ENCODE data around the gene SOCS7. TPM values are rescaled to one million over a fixed set of nuclear protein-coding genes. Genes with fewer than 3 reads are reported as not detected.
"Not testable (repeated sequence)": the region's sequence is repeated elsewhere in the genome, so short reads cannot be mapped to it uniquely, and the experiment has no call there.

SOCS7 gene
- total and polyA plus RNA-seq, 4 donors = 2.9 to 17.2 (median 11.0) TPM

DNA sequence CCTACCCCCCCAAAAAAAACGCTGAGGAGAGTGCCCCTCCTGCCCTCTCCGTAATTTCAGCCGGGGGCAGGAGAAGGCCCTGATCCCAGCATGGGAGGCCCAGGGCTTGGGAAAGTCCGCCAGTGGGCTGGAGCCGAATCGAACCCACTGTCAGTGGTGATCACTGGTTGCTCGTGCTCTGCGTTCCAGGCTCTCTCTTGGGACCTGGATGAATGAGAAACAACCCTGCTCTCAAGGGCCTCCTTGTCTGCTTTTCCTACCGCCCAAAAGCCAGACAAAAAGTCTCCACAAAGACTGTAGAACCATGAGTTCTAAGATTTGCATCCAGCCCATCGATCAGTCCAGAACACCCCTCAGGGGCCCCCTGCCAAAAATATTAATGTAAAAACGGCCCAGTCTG is 84.7 kb downstream of the SOCS7 start:
- Histone ChIP-seq H3K4me1 (ENCODE audit: control insufficient read depth in 1 of 2, insufficient read depth in 2 of 2, low read length in 2 of 2) (peaks cover 0 to 2% of the 10 kb centered on the region in 2 donors), H3K9me3 (ENCODE audit: control insufficient read depth, low read length) (no peaks in the 10 kb centered on the region), H3K27ac (ENCODE audit: low read depth in 1 of 2, low read length in 2 of 2) (no peak overlapping the region), H3K36me3 (ENCODE audit: control insufficient read depth in 1 of 2, insufficient read depth in 2 of 2, low read length in 1 of 2) (no peaks in the 10 kb centered on the region), H3K4me3 (ENCODE audit: low read length in 2 of 2) (no peak overlapping the region), H3K27me3 (ENCODE audit: control insufficient read depth in 1 of 2, insufficient read depth in 2 of 2, low read length in 1 of 2) (no peaks in the 10 kb centered on the region)
- no peak for ATAC-seq (ENCODE audit: low FRiP score)
- intact Hi-C loops (cut with DNase I) = no loop called here
- 45 to 49% methylated on average over 11 of the region's 11 CpGs for WGBS, 2 donors
- DNase-seq = no peak

DNA sequence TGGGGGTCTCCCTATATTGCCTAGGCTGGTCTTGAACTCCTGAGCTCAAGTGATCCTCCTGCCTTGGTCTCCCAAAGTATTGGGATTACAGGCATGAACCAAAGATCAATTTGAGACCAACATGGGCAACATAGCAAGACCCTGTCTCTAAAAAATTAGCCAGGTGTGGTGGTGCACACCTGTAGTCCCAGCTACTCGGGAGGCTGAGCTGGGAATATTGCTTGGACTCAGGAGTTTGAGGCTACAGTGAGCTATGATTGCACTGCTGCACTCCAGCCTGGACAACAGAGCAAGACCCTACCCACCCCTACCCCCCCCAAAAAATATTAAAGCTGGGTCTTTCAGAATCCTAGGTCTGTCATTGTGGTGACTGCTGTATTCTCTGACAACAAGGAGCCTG is 85.7 kb downstream of the SOCS7 start:
- ATAC-seq (ENCODE audit: low FRiP score); H3K27ac ChIP-seq (ENCODE audit: low read depth in 1 of 2, low read length in 2 of 2); H3K36me3 ChIP-seq (ENCODE audit: control insufficient read depth in 1 of 2, insufficient read depth in 2 of 2, low read length in 1 of 2); H3K4me1 ChIP-seq (ENCODE audit: control insufficient read depth in 1 of 2, insufficient read depth in 2 of 2, low read length in 2 of 2); H3K27me3 ChIP-seq (ENCODE audit: control insufficient read depth in 1 of 2, insufficient read depth in 2 of 2, low read length in 1 of 2); DNase-seq; H3K9me3 ChIP-seq (ENCODE audit: control insufficient read depth, low read length); H3K4me3 ChIP-seq (ENCODE audit: low read length in 2 of 2); intact Hi-C loops (cut with DNase I): not testable (repeated sequence)
- 97 to 100% methylated on average over 1 of the region's 1 CpG for WGBS, 2 donors

DNA sequence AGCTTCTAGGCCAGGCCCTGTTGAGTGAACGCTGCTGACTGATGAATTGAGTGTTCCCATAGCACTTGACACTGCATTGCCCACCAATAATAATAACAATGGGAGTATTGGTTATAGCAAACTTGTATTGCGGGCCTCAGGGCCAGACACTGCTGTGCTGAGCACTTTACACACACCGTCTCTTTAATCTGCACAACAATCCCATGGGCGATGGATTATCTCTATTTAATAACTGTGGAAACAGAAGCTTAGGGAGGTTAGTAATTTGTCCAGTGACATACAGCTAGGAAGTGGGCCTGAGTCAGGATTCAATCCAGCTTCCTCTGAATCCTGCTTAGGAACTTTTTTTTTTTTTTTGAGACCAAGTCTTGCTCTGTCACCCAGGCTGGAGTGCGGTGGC is 87.8 kb downstream of the SOCS7 start:
- intact Hi-C loops (cut with DNase I) = no loop called here
- Histone ChIP-seq H3K4me3 (ENCODE audit: low read length in 2 of 2) (no peak overlapping the region), H3K27me3 (ENCODE audit: control insufficient read depth in 1 of 2, insufficient read depth in 2 of 2, low read length in 1 of 2) (no peaks in the 10 kb centered on the region), H3K36me3 (ENCODE audit: control insufficient read depth in 1 of 2, insufficient read depth in 2 of 2, low read length in 1 of 2) (no peaks in the 10 kb centered on the region), H3K9me3 (ENCODE audit: control insufficient read depth, low read length) (no peaks in the 10 kb centered on the region), H3K27ac (ENCODE audit: low read depth in 1 of 2, low read length in 2 of 2) (peak overlapping the region in 1 of 2 donors; percentile 49), H3K4me1 (ENCODE audit: control insufficient read depth in 1 of 2, insufficient read depth in 2 of 2, low read length in 2 of 2) (peaks cover 0 to 2% of the 10 kb centered on the region in 2 donors)
- no peak for ATAC-seq (ENCODE audit: low FRiP score)
- WGBS, 2 donors = 80 to 91% methylated on average over 5 of the region's 5 CpGs
- DNase-seq = no peak

DNA sequence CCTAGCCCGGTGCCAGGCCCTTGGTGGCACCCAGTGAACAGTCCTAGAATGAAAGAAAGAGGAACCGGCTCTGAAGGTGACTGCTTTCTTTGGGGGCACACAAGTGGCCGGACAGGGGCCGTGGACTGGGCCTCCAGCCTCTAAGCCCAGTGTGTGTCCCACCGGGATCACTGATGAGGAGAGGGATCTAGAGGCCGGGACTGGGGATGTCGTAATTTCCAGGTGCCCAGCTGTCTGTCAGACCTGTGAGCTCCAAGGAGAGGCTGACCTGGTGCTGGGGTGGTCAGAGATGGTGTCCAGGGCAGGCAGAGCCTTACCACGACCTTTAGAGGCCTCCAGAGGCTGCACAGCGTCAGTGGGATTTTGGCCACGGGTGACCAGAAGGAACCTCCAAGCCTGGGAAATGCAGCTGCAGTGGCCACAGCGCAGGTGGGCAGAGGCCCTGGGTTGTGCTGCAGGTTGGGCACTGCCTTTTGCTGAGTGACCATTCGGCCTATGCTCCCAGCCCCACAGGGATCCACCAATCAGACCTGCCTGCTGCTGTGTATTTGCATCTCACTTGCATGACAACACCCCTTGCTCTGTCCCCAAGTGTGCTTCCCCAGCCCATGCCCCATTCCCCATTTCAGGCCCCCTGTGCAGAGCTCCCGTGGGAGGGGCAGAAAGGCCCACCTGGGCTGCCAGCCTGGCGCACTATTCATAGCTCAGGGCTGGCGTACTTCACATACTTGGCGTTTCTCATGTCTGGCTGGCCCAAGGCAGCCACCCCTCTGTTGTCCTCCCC is 89.2 kb downstream of the SOCS7 start:
- ATAC-seq (ENCODE audit: low FRiP score) (peak; percentile 39), DNase-seq (no peak)
- peak overlapping the region in 1 of 2 donors; percentile 81 for H3K27ac ChIP-seq (ENCODE audit: low read depth in 1 of 2, low read length in 2 of 2)
- intact Hi-C loops (cut with DNase I) = loop anchor here (5.0 to 10.0 kb wide), 2 partner anchors 46 to 234 kb away; partner anchors contain the start of gene EPOP (in 1 of the 2)
- WGBS, 2 donors = 49% methylated on average over 16 of the region's 16 CpGs
- no peaks in the 10 kb centered on the region for H3K9me3 ChIP-seq (ENCODE audit: control insufficient read depth, low read length)
- no peaks in the 10 kb centered on the region for H3K36me3 ChIP-seq (ENCODE audit: control insufficient read depth in 1 of 2, insufficient read depth in 2 of 2, low read length in 1 of 2)
- no peak overlapping the region for H3K4me3 ChIP-seq (ENCODE audit: low read length in 2 of 2)
- H3K27me3 ChIP-seq (ENCODE audit: control insufficient read depth in 1 of 2, insufficient read depth in 2 of 2, low read length in 1 of 2) = no peaks in the 10 kb centered on the region
- H3K4me1 ChIP-seq (ENCODE audit: control insufficient read depth in 1 of 2, insufficient read depth in 2 of 2, low read length in 2 of 2) = peaks cover 0 to 2% of the 10 kb centered on the region in 2 donors

DNA sequence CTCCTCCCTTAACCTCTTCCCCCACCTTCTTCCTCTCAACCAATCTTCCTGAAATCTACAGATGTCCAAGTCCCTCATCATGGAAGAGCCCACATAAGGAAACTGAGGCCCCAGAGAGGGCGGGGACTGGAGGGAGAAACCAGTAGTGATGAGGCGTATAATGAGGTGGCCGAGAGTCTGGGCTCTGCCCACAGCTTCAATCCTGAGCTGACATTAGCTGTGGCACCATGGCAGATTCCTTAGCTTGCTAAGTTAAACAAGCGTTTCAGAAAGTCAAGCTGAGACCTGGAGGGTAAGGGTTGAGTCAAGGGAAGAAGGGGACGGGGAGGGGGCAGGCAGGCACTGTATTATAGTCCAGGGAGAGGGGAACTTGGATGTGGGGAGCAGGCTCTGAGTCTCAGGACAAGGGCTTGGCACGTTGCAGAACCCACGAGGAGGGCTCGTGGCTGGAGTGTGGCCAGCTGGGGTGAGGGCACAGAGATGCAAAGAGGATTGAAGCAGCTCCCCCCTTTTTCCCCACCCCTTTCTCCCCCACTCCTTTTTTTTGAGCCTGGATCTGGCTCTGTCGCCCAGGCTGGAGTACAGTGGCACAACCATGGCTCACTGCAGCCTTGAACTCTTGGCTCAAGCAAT is 89.9 kb downstream of the SOCS7 start:
- peak overlapping the region in 1 of 2 donors; percentile 81 for H3K27ac ChIP-seq (ENCODE audit: low read depth in 1 of 2, low read length in 2 of 2)
- DNase-seq (no peak), ATAC-seq (ENCODE audit: low FRiP score) (peak; percentile 39)
- H3K9me3 ChIP-seq (ENCODE audit: control insufficient read depth, low read length) = no peaks in the 10 kb centered on the region
- H3K4me3 ChIP-seq (ENCODE audit: low read length in 2 of 2) = no peak overlapping the region
- H3K4me1 ChIP-seq (ENCODE audit: control insufficient read depth in 1 of 2, insufficient read depth in 2 of 2, low read length in 2 of 2) = peaks cover 0 to 2% of the 10 kb centered on the region in 2 donors
- 14 to 24% methylated on average over 9 of the region's 9 CpGs for WGBS, 2 donors
- no peaks in the 10 kb centered on the region for H3K36me3 ChIP-seq (ENCODE audit: control insufficient read depth in 1 of 2, insufficient read depth in 2 of 2, low read length in 1 of 2)
- intact Hi-C loops (cut with DNase I) = loop anchor here (2.0 to 10.0 kb wide), 3 partner anchors 41 to 233 kb away; partner anchors contain the start of gene EPOP (in 1 of the 2)
- no peaks in the 10 kb centered on the region for H3K27me3 ChIP-seq (ENCODE audit: control insufficient read depth in 1 of 2, insufficient read depth in 2 of 2, low read length in 1 of 2)

DNA sequence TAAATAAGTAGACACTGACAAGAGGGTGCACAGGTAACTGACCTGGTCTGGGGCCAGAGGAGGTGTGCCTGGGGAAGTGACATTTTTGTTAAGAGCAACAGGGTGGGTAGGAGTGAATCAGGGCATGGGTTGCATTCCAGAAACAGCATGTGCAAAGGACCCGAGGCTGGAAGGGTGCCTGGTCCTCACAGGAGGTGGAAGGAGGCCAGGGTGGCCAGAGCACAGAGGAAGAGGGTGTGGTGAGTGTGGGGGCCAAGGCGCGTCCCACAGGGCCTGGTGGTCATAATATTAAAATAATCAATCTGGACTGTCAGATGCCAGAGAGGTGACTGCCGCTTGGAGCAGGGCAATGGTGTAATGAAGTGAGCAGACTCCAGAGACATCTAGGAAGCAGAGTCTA is 90.9 kb downstream of the SOCS7 start:
- Histone ChIP-seq H3K9me3 (ENCODE audit: control insufficient read depth, low read length) (no peaks in the 10 kb centered on the region), H3K27ac (ENCODE audit: low read depth in 1 of 2, low read length in 2 of 2) (peak overlapping the region in 1 of 2 donors; percentile 84), H3K4me1 (ENCODE audit: control insufficient read depth in 1 of 2, insufficient read depth in 2 of 2, low read length in 2 of 2) (peaks cover 0 to 2% of the 10 kb centered on the region in 2 donors), H3K36me3 (ENCODE audit: control insufficient read depth in 1 of 2, insufficient read depth in 2 of 2, low read length in 1 of 2) (no peaks in the 10 kb centered on the region), H3K27me3 (ENCODE audit: control insufficient read depth in 1 of 2, insufficient read depth in 2 of 2, low read length in 1 of 2) (no peaks in the 10 kb centered on the region), H3K4me3 (ENCODE audit: low read length in 2 of 2) (no peak overlapping the region)
- DNase-seq (peak; percentile 71 to 87), ATAC-seq (ENCODE audit: low FRiP score) (no peak)
- intact Hi-C loops (cut with DNase I) = loop anchor here (2.0 to 10.0 kb wide), 3 partner anchors 40 to 232 kb away; partner anchors contain the start of gene EPOP (in 1 of the 2)
- 10 to 13% methylated on average over 4 of the region's 4 CpGs for WGBS, 2 donors

DNA sequence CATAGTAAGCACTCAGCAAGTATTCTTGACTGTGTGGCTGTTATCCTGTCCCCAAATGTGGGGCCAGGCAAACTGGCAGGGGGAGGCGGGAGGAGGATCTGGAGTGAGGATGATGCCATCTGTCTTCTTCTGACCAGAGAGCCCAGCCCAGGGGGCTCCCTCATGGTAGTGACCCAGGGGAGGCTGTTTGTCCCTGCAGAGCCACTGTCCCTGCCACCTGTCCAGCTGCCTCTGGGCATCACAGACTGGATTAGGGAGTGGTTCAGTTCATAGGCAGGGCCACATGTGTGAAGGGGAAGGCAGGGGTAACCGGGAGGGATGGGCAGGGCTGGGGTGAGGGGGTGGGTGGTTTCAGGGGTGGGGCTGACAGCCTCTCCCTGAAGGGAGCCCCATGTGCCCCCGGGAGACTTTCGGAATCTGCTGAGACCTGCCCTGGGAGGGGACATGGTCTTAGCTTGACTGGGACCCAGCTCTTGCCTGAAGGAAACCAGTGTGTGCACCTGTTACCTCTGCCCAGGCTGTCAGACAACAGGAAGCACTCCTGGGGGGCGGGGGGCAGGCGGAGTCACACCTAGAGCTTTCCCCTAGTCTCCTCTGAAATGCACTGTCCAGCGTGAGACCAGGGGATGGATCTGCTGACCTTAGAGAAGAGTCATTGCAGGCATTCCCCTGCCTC is 91.8 kb downstream of the SOCS7 start:
- Histone ChIP-seq H3K27ac (ENCODE audit: low read depth in 1 of 2, low read length in 2 of 2) (peak overlapping the region in 1 of 2 donors; percentile 84), H3K27me3 (ENCODE audit: control insufficient read depth in 1 of 2, insufficient read depth in 2 of 2, low read length in 1 of 2) (no peaks in the 10 kb centered on the region), H3K4me3 (ENCODE audit: low read length in 2 of 2) (no peak overlapping the region), H3K9me3 (ENCODE audit: control insufficient read depth, low read length) (no peaks in the 10 kb centered on the region), H3K4me1 (ENCODE audit: control insufficient read depth in 1 of 2, insufficient read depth in 2 of 2, low read length in 2 of 2) (peaks cover 0 to 2% of the 10 kb centered on the region in 2 donors), H3K36me3 (ENCODE audit: control insufficient read depth in 1 of 2, insufficient read depth in 2 of 2, low read length in 1 of 2) (no peaks in the 10 kb centered on the region)
- intact Hi-C loops (cut with DNase I) = loop anchor here (2.0 to 10.0 kb wide), 3 partner anchors 39 to 231 kb away; partner anchors contain the start of gene EPOP (in 1 of the 2)
- ATAC-seq (ENCODE audit: low FRiP score) = peak; percentile 40
- DNase-seq = no peak
- WGBS, 2 donors = 76 to 85% methylated on average over 7 of the region's 7 CpGs

DNA sequence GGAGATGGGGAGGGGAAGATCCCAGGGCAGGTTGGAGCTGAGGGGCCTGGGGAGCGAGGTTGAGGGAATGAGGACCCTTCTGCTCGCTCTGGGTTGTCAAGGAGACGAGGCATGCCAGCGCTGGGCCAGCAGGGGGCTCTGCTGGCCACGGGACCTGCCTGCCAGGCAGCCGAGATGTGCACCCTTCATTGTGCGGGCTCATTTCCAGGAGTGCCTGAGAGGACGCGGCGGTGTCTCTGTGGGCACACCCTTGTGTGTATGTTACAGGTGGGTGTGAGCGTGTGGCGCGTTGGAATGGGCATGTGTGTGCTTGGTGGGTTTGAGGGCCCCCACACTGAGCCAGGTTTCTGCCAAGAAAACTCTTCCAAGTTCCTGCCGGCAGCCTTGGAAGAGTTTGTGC is 92.5 kb downstream of the SOCS7 start:
- 1 to 2% methylated on average over 14 of the region's 14 CpGs for WGBS, 2 donors
- intact Hi-C loops (cut with DNase I) = loop anchor here (5.0 to 10.0 kb wide), 2 partner anchors 43 to 231 kb away; partner anchors contain the start of gene EPOP (in 1 of the 2)
- no peaks in the 10 kb centered on the region for H3K36me3 ChIP-seq (ENCODE audit: control insufficient read depth in 1 of 2, insufficient read depth in 2 of 2, low read length in 1 of 2)
- peaks cover 0 to 2% of the 10 kb centered on the region in 2 donors for H3K4me1 ChIP-seq (ENCODE audit: control insufficient read depth in 1 of 2, insufficient read depth in 2 of 2, low read length in 2 of 2)
- ATAC-seq (ENCODE audit: low FRiP score) (peak; percentile 76), DNase-seq (peak; percentile 79 to 88)
- no peaks in the 10 kb centered on the region for H3K9me3 ChIP-seq (ENCODE audit: control insufficient read depth, low read length)
- H3K4me3 ChIP-seq (ENCODE audit: low read length in 2 of 2) = no peak overlapping the region
- H3K27ac ChIP-seq (ENCODE audit: low read depth in 1 of 2, low read length in 2 of 2) = no peak overlapping the region
- H3K27me3 ChIP-seq (ENCODE audit: control insufficient read depth in 1 of 2, insufficient read depth in 2 of 2, low read length in 1 of 2) = no peaks in the 10 kb centered on the region

Data from aorta (tissue), 5 donors.